PFSK-1 (cell line): ENCODE measurements around the gene ADCYAP1R1.

Source experiments
- FOXP2 ChIP-seq: optimal IDR thresholded peaks from 2 replicates; pipeline ENCODE3; 2011; ENCODE audit warnings: borderline replicate concordance, control low read depth, inconsistent platforms; ENCODE audit not compliant: insufficient read depth; ENCODE audit errors: extremely low read length, extremely low read depth
- POLR2AphosphoS5 ChIP-seq: IDR thresholded peaks from 2 replicates; pipeline ENCODE4 v1.6.1; 2012; ENCODE audit warnings: low read depth, mild to moderate bottlenecking, control low read depth, low read length, moderate library complexity
- REST ChIP-seq, 2 experiments: IDR thresholded peaks; 2 replicates each; pipeline versions ENCODE4 v1.6.1 to v1.8.0; 2011 to 2012; ENCODE audit warnings: low read depth in 2 of 2, low read length in 2 of 2, control low read depth in 1 of 2, inconsistent platforms in 1 of 2, mild to moderate bottlenecking in 1 of 2, moderate library complexity in 1 of 2; ENCODE audit not compliant: insufficient read depth in 1 of 2
- SIN3A ChIP-seq: IDR thresholded peaks from 2 replicates; pipeline ENCODE4 v1.6.1; 2012; ENCODE audit warnings: mild to moderate bottlenecking, low read length, moderate library complexity, borderline replicate concordance; ENCODE audit not compliant: insufficient read depth
- TAF1 ChIP-seq: IDR thresholded peaks from 2 replicates; pipeline ENCODE4 v1.6.1; 2012; ENCODE audit warnings: low read length, control low read depth, borderline replicate concordance; ENCODE audit not compliant: insufficient read depth

ADCYAP1R1 gene

GRCh38 chr7:31007634-31008033 lies 44.5 kb upstream of the ADCYAP1R1 start:
- TF ChIP-seq SIN3A (no peak), REST (IDR thresholded peaks at IDR 0.05; ENCODE audit: insufficient read depth in 1 of 2, low read depth in 2 of 2, low read length in 2 of 2) (no peak), FOXP2 (no peak), TAF1 (no peak), POLR2AphosphoS5 (no peak)

- TF ChIP-seq SIN3A (no peak), POLR2AphosphoS5 (no peak), REST (IDR thresholded peaks at IDR 0.05; ENCODE audit: insufficient read depth in 1 of 2, low read depth in 2 of 2, low read length in 2 of 2) (no peak), TAF1 (no peak), FOXP2 (no peak)
Measured at GRCh38 chr7:31014826-31015225, 37.3 kb upstream of the ADCYAP1R1 start.

GRCh38 chr7:31017032-31017675 lies 35.0 kb upstream of the ADCYAP1R1 start:
- no peak for TF ChIP-seq FOXP2
- TF ChIP-seq REST (IDR thresholded peaks at IDR 0.05; ENCODE audit: insufficient read depth in 1 of 2, low read depth in 2 of 2, low read length in 2 of 2), result no peak
- TF ChIP-seq SIN3A, result no peak
- TF ChIP-seq POLR2AphosphoS5, result no peak
- TF ChIP-seq TAF1, result no peak

- TF ChIP-seq REST (IDR thresholded peaks at IDR 0.05; ENCODE audit: insufficient read depth in 1 of 2, low read depth in 2 of 2, low read length in 2 of 2) (no peak), POLR2AphosphoS5 (no peak), TAF1 (no peak), FOXP2 (no peak), SIN3A (no peak)
Measured at GRCh38 chr7:31017721-31018120, 34.4 kb upstream of the ADCYAP1R1 start.

- TF ChIP-seq POLR2AphosphoS5 (no peak), SIN3A (no peak), REST (IDR thresholded peaks at IDR 0.05; ENCODE audit: insufficient read depth in 1 of 2, low read depth in 2 of 2, low read length in 2 of 2) (no peak)
Measured at GRCh38 chr7:31019509-31019908, 32.6 kb upstream of the ADCYAP1R1 start.
